SKM-1 (cell line): Measurements from ENCODE around the gene TMEM63C.
"Not testable (repeated sequence)": the region's sequence is repeated elsewhere in the genome, so short reads cannot be mapped to it uniquely, and the experiment has no call there.

Source experiments
- DNase-seq: peaks from one replicate; lab custom pipeline; 2025; ENCODE audit not compliant: unreplicated experiment; lab: John Stamatoyannopoulos, UW

TMEM63C gene

DNA sequence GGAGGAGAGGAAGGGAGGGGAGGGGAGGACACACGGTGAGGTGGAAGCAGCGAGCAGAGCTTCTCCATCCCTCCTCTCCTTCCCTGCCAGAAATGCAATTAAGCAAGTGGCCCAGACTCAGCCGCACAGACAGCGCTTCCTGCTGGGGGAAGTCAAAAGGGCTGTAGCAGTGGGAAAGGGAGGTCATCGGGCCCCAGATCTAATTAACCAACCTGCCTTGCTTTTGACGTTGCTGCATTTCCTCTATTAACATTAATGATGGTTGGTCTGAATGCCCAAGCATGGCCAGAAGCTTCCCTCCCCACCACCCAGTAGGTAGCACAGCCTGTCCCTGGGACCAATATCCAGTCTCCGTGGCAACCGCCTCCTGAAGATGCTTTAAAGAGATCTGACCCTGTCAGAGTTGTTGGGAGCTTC is 94.0 kb downstream of the TMEM63C start:
- DNase-seq = no peak

- no peak for DNase-seq
Observed at GRCh38 chr14:77276295-77276935, 94.8 kb downstream of the TMEM63C start.

DNA sequence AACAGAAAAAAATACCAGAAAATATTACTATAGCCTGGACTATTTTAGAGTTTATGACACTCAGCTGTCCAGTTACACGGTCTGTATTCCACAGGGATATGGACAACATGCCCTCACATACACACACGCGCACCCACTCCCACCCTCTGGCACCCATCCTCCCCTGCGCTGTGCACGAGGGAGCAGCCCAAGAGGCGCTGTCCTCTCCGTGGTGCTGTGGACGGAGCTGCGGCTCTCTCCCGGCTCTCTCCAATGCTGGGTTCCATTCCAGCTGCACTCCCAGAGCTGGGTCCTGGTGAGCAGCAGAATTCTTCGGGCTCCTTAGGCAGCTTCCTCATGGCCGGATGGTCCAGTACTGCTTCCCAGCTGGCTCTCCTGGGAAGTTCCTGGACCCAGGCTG is 95.4 kb downstream of the TMEM63C start:
- DNase-seq = no peak

DNA sequence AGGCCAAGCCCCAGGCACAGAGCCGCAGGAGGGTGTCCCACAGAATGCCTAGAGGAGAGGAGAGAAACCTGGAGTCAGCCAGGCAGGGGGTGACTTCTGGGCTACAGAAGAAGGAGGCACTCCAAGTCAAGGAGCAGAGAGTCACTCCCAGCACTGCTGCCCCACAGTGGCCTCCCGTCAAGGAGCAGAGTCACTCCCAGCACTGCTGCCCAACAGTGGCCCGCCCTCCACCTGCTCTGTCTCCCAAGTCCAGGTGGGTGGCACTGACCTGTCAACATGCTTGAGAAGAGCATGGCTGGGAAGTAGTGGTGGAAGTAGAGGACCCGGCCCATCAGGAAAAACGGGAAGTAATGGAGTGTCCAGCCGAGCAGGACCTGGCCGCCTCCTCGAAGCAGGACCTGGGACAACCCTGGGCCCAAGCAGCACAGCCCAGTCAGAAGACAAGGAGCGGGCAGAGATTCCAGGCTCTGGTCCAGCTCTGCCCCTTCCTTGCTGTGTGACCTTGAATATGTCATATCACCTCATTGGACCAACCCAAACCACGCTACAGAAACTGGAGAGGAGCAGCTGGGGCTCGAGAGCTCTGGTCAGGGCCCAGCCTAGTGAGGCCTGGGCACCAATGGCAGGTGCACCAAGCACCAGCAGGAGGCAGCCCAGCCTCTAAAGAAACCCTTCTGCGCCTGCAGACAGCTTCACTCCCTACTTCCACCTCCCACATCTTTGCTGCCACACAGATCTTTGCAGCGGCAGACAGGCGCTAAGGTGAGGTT is 97.0 kb downstream of the TMEM63C start:
- no peak for DNase-seq

DNA sequence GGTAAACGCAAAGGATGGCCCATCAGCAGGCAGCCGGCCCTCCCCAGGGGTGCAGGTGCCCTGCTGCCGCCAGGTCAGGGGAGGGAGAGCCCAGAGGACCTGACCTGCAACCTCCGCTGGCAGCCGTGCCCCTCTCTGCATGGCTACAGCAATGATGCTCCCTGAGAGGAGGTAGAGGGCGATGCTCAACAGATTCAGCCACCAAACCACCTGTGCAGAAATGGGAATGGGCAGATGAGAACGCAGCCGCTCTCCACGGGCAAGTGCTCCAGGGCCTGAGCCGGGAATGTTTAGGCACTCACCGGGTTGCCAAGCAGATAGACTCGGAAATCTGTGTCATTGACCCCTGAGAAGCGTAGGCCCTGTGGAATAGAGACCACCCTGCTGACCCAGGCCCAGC is 98.1 kb downstream of the TMEM63C start:
- no peak for DNase-seq

DNA sequence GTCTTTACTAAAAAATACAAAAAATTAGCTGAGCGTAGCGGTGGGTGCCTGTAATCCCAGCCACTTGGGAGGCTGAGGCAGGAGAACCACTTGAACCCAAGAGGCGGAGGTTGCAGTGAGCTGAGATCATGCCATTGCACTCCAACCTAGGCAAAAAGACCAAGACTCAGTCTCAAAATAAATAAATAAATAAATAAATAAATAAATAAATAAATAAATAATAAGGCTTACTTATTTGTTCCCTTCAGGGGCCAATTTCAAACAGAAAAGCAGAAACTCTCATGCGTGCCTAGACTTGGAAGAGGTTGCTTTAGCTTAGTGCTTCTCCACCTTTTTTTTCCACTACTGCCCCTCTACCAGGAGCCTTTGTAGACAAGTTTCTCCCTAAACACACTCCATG is 99.3 kb downstream of the TMEM63C start:
- DNase-seq = not testable (repeated sequence)

GRCh38 chr14:77281852-77282410 is 100.3 kb downstream of the TMEM63C start:
- no peak for DNase-seq

DNA sequence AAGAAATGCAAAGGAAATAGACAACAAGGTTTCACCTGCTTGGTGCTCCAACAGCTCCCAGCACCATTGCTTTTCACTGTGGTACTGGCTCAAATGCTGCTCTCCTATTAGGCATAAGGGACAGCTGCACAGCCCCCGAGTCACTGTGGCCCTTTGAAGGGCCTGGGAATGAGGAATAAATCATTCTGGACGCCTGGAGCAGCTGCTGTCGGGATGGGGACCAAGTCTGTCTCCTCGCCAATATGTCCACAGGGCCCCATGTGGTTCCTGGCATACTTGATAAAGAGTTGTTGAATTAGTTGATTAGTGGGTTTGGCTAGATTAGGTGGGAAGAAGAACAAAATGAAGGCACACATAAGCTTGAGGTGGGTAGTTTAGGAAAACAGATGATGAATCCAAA is 102.5 kb downstream of the TMEM63C start:
- no peak for DNase-seq

DNA sequence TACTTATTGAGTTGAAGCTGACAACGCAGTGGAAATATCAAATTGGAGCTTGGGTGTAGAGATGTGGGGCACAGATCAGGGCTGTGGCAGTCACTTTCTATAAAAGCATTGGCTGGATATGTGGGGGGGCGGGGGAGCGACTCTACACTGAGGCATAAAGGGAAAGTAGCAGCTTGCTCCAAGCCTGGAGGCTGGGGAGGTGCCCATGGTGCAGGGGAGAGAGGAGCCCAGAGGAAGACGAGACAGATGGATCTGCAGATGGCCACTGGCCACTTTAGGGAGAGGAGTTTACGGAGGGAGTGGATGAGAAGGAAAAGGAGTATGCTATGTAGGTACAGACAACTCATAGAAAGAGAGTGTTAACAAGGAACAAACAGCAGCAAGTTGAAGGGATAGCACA is 102.9 kb downstream of the TMEM63C start:
- DNase-seq = no peak

GRCh38 chr14:77286576-77286975 is 105.0 kb downstream of the TMEM63C start:
- DNase-seq = no peak

DNA sequence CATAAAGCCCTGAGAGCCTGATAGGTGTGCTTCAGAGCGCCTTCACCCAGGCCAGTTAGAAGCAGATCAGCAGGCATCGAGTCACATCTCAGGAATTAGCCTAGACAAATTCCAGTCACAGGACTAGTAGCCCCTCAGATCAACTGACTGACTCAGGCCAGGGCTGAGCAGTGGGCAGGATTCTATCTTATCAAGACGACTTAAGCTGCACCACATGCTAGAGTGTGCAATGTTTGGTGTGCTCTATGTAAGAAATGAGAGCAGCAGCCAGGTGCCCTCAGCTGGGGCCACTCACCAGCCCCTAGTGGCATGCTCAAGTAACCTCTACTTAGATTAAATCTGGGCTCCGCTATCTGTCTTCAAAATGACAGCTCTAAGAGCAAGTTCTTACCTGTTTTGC is 109.1 kb downstream of the TMEM63C start:
- no peak for DNase-seq

DNA sequence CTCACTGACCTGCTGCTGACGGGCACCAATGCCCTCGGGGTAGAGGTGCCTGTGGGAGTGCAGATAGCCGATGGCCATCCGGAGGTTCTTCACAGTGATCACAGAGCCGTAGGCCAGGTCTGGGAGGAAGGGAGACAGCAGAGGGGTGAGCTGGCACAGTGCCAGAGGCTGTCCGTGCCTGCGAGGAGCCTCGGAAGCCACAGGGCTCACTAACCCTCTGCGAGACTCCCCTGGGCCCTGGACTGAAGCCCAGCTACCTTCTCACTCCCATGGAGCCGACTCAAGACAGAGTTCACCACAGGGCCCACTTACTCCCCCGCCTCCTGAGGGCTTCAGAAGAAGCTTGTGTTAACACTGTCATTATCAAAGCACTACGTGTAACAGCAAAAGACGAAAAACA is 114.6 kb downstream of the TMEM63C start:
- no peak for DNase-seq

DNA sequence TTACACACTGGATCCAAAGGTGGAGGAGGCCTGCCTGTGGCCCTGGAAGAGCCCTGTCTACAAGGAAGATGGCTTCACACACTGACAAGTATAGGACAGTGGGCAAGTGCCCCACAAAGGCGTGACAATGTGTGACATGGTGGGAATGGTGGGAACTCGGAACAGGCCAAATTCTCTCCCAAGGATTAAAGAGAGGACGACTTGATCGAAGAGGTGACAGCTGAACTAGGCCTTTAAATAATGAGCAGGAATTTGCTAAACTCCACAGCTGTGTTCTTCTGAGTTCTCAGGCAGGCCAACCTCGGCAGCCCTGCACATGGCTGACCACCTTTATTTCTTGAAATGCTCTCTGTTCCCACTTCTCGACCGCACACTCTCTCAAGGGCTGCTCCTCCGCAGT is 115.3 kb downstream of the TMEM63C start:
- no peak for DNase-seq

GRCh38 chr14:77299771-77300170 is 118.2 kb downstream of the TMEM63C start:
- no peak for DNase-seq

DNA sequence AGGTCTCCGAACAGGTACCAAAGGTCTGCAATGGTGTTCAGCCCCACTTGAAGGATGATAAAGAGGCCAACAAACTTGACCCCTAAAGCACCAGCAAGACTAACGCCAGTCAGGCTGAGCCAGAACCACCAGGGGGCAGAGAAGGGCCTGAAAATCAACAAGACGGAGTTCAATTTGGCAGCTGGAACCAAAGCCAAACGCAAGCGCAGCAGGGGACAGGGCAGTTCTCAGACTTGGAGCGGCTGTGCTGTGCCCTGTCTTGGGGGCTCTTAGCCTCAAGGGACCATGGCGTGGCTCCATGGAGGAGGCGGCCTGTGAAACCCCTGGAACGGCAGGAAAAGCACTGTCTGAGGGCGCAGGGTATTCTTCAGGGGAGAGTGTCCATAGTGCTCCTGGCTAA is 119.5 kb downstream of the TMEM63C start:
- no peak for DNase-seq

DNA sequence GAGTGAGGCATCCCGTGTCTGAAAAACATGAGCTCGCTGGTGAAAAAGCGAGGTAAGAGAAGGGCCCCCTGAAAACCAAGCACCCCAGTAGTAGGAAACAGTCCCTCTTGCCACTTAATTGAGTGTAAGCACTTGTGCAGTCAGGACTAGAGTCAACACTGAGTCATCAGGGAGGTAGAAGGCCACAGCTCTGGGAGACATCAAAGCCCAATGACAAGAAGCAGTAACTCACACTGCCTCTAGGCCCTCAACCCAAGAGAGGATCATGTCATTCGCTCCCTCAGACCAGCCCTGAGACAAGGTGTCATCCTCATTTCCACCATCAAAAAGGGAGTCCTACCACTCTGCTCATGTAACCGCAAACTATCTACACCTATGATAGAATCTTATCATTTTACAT is 121.3 kb downstream of the TMEM63C start:
- DNase-seq = no peak

- no peak for DNase-seq
Observed at GRCh38 chr14:77303417-77304156, 122.0 kb downstream of the TMEM63C start.

- no peak for DNase-seq
Observed at GRCh38 chr14:77305696-77306095, 124.1 kb downstream of the TMEM63C start.

GRCh38 chr14:77306416-77306815 is 124.8 kb downstream of the TMEM63C start:
- no peak for DNase-seq

- DNase-seq = no peak
Observed at GRCh38 chr14:77306851-77307496, 125.4 kb downstream of the TMEM63C start.
